C4-2B (cell line): ENCODE measurements around the gene ETFRF1.

Source experiments
- H3K27ac ChIP-seq: fragments of 450-650 bp; 2 replicates; pipeline ENCODE4 v1.5.1; 2017
- CTCF ChIP-seq: fragments of 450-650 bp; conservative IDR thresholded peaks from 2 replicates; pipeline ENCODE4 v1.5.1; 2017; ENCODE audit warnings: mild to moderate bottlenecking
- ZFX ChIP-seq: fragments of 450-650 bp; IDR thresholded peaks from 2 replicates; pipeline ENCODE4 v1.6.1; 2017

Gene ETFRF1

GRCh38 chr12:25162866-25163265 is 32.2 kb upstream of the ETFRF1 start:
- no peak for TF ChIP-seq ZFX
- TF ChIP-seq CTCF = no peak
- H3K27ac ChIP-seq = no peak overlapping the region

GRCh38 chr12:25182765-25183164 is 12.3 kb upstream of the ETFRF1 start:
- no peak overlapping the region for H3K27ac ChIP-seq
- TF ChIP-seq CTCF = no peak
- no peak for TF ChIP-seq ZFX

DNA sequence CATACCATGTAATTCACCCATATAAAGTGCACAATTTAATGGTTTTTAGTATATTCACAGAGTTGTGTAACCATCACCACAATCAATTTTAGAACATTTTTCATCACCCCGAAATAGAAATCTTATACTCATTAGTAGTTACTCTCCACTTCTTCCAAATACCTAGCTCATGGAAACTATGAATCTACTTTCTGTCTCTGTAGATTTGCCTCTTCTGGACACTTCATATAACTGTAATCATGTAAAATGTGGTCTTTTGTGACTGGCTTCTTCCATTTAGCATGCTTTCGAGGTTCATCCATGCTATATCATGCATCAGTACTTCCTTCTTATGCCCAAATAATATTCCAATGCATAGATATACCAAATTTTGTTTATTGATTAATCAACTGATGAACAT is 10.9 kb upstream of the ETFRF1 start:
- TF ChIP-seq CTCF = no peak
- no peak for TF ChIP-seq ZFX
- H3K27ac ChIP-seq = no peak overlapping the region

DNA sequence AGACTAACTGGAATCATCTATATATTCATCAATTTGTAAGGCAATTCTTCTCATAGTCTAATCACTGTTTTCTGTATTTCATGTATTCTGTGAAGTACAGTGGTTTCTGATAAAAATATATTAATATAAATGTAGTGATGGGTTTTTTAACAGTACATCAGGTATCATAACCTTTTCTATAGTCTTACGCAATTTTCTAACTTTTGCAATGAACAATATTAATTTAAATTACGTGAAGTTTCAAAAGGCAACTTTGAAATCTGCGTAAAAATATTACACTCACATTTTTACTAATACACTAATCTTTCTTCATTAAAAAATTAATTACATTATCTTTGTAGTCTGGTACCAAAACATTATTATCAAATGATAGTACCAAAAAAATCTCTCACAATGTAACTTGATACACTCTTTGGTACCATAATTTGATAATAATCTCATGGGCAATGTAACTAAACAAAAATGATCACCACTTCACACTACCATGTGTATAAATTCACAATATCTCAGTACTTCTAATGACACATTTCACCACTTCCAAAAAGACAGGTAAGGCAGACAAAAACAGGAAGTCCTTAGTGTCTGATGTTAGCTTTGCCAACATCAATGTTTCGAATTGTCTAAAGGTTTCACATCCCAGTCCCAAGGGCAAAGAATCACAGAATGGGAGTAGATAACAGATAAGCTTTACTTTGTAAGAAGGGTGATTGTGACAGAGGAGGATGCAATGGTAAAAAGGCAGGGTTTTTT is 8.8 kb upstream of the ETFRF1 start:
- TF ChIP-seq ZFX (no peak), CTCF (no peak)

GRCh38 chr12:25186788-25187402 is 8.1 kb upstream of the ETFRF1 start:
- H3K27ac ChIP-seq = no peak overlapping the region
- TF ChIP-seq CTCF = no peak
- no peak for TF ChIP-seq ZFX

More for the DNA sequence above, 8.8 kb upstream of the ETFRF1 start:
- H3K27ac ChIP-seq = no peak overlapping the region

DNA sequence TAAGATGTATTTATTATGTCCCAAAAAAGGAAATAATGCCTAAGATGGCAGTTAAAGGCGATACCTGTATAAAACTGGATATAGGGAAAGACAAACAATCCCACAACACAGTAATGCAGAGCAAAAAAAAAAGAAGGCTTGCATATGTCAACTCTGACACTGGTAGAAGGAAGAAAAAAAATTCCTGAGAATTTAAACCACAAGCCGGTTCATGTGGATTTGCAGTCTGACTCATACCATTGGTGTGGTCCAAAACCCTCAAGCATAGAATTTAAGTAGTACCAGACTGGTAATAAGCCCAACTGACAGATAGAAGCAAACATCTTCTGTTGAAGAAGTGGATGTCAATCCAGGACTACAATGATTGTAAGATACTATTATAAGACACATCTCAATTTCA is 7.3 kb upstream of the ETFRF1 start:
- no peak for TF ChIP-seq ZFX
- no peak for TF ChIP-seq CTCF

DNA sequence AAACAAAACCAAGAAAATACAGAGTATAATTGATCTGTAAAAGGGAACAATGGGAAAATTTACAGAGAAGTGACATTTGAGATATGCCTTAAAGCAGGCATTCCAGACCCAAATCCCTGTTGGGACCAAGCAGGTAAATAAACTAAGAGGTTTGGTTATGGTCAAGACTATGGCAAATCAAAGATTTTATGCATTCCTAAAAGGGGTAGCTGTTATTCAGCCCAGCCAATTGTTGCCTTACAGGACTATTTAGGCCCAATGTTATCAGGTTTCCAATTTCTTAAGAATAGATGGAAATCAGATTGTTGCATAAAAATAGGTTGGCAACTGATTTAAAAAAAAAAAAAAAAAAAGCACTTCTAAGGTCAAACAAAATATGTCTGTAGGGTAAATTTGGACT is 5.4 kb upstream of the ETFRF1 start:
- no peak overlapping the region for H3K27ac ChIP-seq

More for the DNA sequence above, 7.3 kb upstream of the ETFRF1 start:
- no peak overlapping the region for H3K27ac ChIP-seq

More for the DNA sequence above, 5.4 kb upstream of the ETFRF1 start:
- no peak for TF ChIP-seq CTCF
- TF ChIP-seq ZFX = no peak
